ENCODE results near the gene ACSL3.
"Not testable (repeated sequence)": the region's sequence is repeated elsewhere in the genome, so short reads cannot be mapped to it uniquely, and the experiment has no call there.

DNA sequence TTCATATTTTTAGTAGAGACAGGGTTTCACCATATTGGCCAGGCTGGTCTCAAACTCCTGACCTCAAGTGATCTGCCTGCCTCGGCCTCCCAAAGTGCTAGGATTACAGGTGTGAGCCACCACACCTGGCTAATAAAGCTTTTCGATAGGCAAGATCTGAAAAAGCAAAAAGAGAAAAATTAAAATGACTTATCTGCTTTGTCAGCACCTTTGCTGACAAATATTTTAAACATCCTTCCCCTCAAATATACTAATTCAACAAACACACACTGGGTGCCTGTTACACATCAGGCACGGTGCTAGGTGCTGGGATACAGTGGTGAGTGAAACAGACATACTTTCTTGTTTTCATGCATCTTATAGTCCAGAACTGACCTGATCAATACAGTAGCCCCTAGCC, 15.5 kb upstream of the ACSL3 start:
- not testable (repeated sequence) for TF ChIP-seq EP300 (IDR thresholded peaks at IDR 0.05; ENCODE audit: low read depth); POLR2A (IDR thresholded peaks at IDR 0.05)
- TF ChIP-seq, protein P1, sequence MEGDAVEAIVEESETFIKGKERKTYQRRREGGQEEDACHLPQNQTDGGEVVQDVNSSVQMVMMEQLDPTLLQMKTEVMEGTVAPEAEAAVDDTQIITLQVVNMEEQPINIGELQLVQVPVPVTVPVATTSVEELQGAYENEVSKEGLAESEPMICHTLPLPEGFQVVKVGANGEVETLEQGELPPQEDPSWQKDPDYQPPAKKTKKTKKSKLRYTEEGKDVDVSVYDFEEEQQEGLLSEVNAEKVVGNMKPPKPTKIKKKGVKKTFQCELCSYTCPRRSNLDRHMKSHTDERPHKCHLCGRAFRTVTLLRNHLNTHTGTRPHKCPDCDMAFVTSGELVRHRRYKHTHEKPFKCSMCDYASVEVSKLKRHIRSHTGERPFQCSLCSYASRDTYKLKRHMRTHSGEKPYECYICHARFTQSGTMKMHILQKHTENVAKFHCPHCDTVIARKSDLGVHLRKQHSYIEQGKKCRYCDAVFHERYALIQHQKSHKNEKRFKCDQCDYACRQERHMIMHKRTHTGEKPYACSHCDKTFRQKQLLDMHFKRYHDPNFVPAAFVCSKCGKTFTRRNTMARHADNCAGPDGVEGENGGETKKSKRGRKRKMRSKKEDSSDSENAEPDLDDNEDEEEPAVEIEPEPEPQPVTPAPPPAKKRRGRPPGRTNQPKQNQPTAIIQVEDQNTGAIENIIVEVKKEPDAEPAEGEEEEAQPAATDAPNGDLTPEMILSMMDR (IDR thresholded peaks at IDR 0.05), result not testable (repeated sequence)

All from transverse colon (tissue), 3 donors.